GM10248 (cell line): ENCODE data around the gene ABCG5.

ENCODE experiments used
- CTCF ChIA-PET: fragments of 300-600 bp; sonication (Branson Sonifier 250); formaldehyde crosslinking; extraction: SDS; loops from one replicate; lab custom pipeline; 2021; ENCODE audit warnings: antibody characterized with exemption; lab: Yijun Ruan, JAX
- POLR2A ChIA-PET: fragments of 350-650 bp; sonication (Branson Sonifier 250); formaldehyde crosslinking; extraction: SDS; loops from one replicate; lab custom pipeline; 2020; ENCODE audit warnings: antibody characterized with exemption; lab: Yijun Ruan, JAX
- DNase-seq: peaks from one replicate; pipeline ENCODE4 v3.0.0; 2012; ENCODE audit errors: extremely low spot score
- TF ChIP-seq, protein P1 (sequence below): IDR thresholded peaks from 2 replicates; pipeline ENCODE4 v1.5.1; 2012; ENCODE audit warnings: mild to moderate bottlenecking, low read depth; ENCODE audit errors: extremely low read depth, missing control alignments, control extremely low read depth

The ABCG5 gene

DNA sequence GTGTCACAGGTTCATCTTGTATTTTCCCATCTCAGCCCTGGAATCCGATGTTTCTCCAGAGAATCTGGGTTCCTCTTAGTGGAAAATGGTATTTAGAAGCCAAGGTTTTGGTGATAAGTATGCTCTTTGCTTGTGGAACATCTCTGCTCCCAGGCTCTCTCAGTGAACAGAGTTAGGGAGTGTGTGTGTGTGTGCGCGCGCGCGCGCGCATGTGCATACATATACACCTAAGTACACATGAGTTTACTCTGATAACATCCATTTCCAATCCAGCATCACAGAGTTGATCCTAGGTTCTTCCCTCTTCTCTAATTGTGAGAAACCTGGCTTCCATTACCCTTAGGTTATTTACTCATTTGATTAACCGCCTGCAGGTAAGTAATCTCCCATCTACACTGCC is 41.8 kb upstream of the ABCG5 start:
- CTCF ChIA-PET: no interaction called here
- TF ChIP-seq, protein P1, sequence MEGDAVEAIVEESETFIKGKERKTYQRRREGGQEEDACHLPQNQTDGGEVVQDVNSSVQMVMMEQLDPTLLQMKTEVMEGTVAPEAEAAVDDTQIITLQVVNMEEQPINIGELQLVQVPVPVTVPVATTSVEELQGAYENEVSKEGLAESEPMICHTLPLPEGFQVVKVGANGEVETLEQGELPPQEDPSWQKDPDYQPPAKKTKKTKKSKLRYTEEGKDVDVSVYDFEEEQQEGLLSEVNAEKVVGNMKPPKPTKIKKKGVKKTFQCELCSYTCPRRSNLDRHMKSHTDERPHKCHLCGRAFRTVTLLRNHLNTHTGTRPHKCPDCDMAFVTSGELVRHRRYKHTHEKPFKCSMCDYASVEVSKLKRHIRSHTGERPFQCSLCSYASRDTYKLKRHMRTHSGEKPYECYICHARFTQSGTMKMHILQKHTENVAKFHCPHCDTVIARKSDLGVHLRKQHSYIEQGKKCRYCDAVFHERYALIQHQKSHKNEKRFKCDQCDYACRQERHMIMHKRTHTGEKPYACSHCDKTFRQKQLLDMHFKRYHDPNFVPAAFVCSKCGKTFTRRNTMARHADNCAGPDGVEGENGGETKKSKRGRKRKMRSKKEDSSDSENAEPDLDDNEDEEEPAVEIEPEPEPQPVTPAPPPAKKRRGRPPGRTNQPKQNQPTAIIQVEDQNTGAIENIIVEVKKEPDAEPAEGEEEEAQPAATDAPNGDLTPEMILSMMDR: no peak
- POLR2A ChIA-PET: no interaction called here
- DNase-seq: no peak

DNA sequence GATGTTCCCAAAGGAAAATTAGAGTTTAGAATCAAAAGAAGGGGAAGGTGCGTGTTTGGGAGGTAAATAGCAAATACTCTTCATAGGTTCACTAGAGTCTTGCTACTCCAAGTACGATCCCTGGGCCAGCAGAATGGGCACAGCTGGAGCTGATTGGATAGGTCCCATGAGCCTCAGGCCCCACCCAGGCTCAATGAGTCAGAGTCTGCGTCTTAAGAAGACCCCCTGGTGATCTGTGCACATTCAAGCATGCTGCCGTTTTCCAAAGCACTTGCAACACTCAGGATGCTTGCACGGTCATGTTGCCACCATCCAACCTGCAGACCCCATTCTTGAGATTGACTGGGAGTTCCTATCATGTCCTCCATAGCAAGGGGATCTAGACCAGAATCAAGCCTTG is 40.6 kb upstream of the ABCG5 start:
- DNase-seq: no peak
- TF ChIP-seq, protein P1: no peak
- ChIA-PET POLR2A (no interaction called here), CTCF (no interaction called here)

DNA sequence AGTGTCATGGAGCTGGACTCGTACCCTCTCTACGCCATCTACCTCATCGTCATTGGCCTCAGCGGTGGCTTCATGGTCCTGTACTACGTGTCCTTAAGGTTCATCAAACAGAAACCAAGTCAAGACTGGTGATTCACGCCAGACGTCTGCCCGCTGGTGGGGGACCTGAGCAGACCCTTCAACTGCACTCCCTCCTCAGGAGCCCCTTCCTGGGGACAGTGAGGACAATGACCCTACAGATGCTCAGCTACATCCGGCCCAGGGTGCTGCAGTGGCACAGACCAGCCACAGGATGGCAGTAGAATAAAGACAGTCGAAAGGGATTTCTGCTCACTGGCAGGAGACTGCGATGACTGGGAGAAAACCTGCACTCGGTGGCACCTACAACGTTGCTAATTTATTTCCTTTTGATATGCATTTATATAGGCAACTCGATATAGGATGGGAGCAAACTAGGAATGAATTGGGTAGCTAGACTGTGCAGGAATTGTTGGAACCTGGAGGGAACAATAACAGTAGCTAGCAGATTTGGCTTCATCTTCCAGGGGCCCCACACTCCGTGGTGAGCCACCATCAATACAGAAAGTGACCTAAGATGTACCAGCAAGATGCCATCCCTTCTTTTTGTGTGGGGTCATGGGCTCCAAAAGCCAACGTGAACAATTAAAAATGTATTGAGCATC is 39.3 kb upstream of the ABCG5 start:
- ChIA-PET POLR2A (no interaction called here), CTCF (interaction anchor here (0.5 to 1.5 kb wide), 26 partner anchors 9 to 1079 kb away, joined by 3 to 18 read pairs (median 4); no protein-coding TSS in a partner anchor)
- DNase-seq: peak; percentile 79
- TF ChIP-seq, protein P1: peak; percentile 97

DNA sequence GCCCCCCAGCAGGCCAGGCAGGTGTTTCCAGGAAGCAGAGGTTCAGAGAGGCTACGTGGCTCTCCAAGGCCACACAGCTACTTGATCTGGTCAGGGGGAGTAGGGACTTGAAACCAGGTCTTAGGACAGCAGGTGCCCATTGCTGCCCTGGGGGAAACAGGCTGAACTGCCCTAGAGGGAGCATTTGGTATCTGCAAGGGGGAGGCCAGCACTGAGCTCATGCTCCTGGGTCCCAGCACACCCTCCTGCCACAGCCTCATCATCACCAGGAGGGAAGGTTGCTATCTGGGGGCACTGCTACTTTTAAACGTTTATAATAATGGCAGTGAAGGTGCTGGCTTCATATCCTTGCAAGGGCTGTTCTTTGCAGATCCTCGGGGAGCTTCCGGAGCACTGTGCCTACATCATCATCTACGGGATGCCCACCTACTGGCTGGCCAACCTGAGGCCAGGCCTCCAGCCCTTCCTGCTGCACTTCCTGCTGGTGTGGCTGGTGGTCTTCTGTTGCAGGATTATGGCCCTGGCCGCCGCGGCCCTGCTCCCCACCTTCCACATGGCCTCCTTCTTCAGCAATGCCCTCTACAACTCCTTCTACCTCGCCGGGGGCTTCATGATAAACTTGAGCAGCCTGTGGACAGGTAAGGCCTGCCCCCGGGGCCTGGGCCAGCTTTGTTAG is 36.3 kb upstream of the ABCG5 start:
- TF ChIP-seq, protein P1: no peak
- ChIA-PET POLR2A (no interaction called here), CTCF (no interaction called here)
- DNase-seq: no peak

DNA sequence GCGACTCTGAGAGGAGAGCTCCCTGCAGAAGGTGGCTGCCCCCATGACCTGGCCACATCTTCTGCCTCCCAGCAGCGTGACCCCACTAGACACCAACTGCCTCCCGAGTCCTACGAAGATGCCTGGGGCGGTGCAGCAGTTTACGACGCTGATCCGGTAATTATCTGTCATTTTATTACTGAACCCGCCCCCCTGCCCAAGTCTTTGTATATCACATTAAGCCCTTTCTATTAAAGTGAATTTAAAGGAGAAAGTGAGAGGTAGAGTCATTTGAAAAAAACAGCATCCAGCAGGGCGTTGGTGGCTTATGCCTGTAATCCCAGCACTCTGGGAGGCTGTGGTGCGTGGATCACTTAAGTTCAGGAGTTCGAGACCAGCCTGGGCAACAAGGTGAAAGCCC is 33.5 kb upstream of the ABCG5 start:
- ChIA-PET CTCF (no interaction called here), POLR2A (no interaction called here)
- TF ChIP-seq, protein P1: no peak
- no peak for DNase-seq

DNA sequence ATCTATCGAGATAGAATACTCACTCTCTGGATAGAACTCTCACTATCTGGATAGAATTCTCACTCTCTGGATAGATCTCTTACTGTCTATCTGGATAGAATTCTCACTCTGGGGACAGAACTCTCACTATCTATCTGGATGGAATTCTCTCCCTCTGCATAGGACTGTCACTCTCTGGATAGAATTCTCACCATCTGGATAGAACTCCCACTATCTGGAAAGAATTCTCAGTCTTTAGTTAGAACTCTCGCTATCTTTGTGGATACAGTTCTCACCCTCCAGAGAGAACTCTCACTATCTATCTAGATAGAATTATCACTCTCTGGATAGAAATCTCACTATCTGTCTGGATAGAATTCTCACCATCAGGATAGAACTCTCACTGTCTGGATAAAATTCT is 16.7 kb upstream of the ABCG5 start:
- CTCF ChIA-PET: no interaction called here
- TF ChIP-seq, protein P1: no peak
- no peak for DNase-seq
- POLR2A ChIA-PET: no interaction called here
